Spleen (tissue), 11 donors: ENCODE data around the gene NPB. TPM values are rescaled to one million over a fixed set of nuclear protein-coding genes. Genes with fewer than 3 reads are reported as not detected.
"Not testable (repeated sequence)": the region's sequence is repeated elsewhere in the genome, so short reads cannot be mapped to it uniquely, and the experiment has no call there.

ENCODE experiments used
- DNase-seq: peaks from one replicate; pipeline ENCODE4 v3.0.0-alpha.2; 2020
- H3K27ac ChIP-seq, 8 donors: fragments of 200-600 bp; sonication (generic) in 7 of 8; 1 replicate in 4 of 8; 2 replicates in 4 of 8; pipeline versions ENCODE4 v1.5.0 to v1.8.0; 2016 to 2021; ENCODE audit warnings: inconsistent platforms in 4 of 8, mild to moderate bottlenecking in 4 of 8, moderate library complexity in 1 of 8
- H3K27me3 ChIP-seq, 7 donors: fragments of 200-600 bp; sonication (generic) in 6 of 7; replicated peaks in 1 of 7; 1 replicate in 4 of 7; 2 replicates in 3 of 7; pipeline versions ENCODE4 v1.5.0 to v1.8.0; 2016 to 2021; ENCODE audit warnings: inconsistent platforms in 3 of 7, mild to moderate bottlenecking in 1 of 7
- H3K36me3 ChIP-seq, 6 donors: fragments of 200-600 bp; sonication (generic) in 5 of 6; 1 replicate in 4 of 6; 2 replicates in 2 of 6; pipeline versions ENCODE4 v1.5.0 to v1.8.0; 2016 to 2021; ENCODE audit warnings: inconsistent platforms in 2 of 6
- H3K4me1 ChIP-seq, 6 donors: fragments of 200-600 bp; sonication (generic) in 5 of 6; 1 replicate in 3 of 6; 2 replicates in 3 of 6; pipeline versions ENCODE4 v1.5.0 to v1.8.0; 2016 to 2021; ENCODE audit warnings: inconsistent platforms in 3 of 6
- H3K4me3 ChIP-seq, 8 donors: fragments of 200-600 bp; sonication (generic) in 7 of 8; 1 replicate in 4 of 8; 2 replicates in 4 of 8; pipeline versions ENCODE4 v1.5.0 to v1.8.0; 2016 to 2021; ENCODE audit warnings: inconsistent platforms in 4 of 8, mild to moderate bottlenecking in 4 of 8, moderate library complexity in 2 of 8
- H3K9me3 ChIP-seq, 8 donors: fragments of 200-600 bp; sonication (generic) in 7 of 8; 1 replicate in 4 of 8; 2 replicates in 4 of 8; pipeline versions ENCODE4 v1.5.0 to v1.8.0; 2016 to 2021; ENCODE audit warnings: inconsistent platforms in 4 of 8
- POLR2A ChIP-seq, 3 donors: fragments of 450-650 bp; IDR thresholded peaks; one replicate each; pipeline ENCODE4 v1.5.1; 2017; ENCODE audit warnings: antibody characterized with exemption in 3 of 3, mild to moderate bottlenecking in 1 of 3
- POLR2AphosphoS5 ChIP-seq, 3 donors: sonication (generic); formaldehyde crosslinking; IDR thresholded peaks; one replicate each; pipeline ENCODE4 v1.5.1; 2017; ENCODE audit warnings: antibody characterized with exemption in 3 of 3
- WGBS, 5 donors: extraction: QIAGEN DNeasy Blood & Tissue Kit in 3 of 5; methylation state at CpG; one replicate each; pipeline versions ENCODE4 v1.1.5 to v1.1.7; 2013 to 2018; 5-methylcytosine and 5-hydroxymethylcytosine counted together
- intact Hi-C: fragments of 100-400 bp; cut with DNase I; formaldehyde crosslinking; loops from one replicate; pipeline ENCODE4 v1.15.0; 2023; ENCODE audit warnings: low total_unique reads
- polyA plus RNA-seq, 3 donors: library from polyadenylated mRNA; stranded (reverse); fragments of 200-250 nt; gene quantifications; one replicate each; pipeline ENCODE4 v1.2.1, GENCODE V29; 2013
- total RNA-seq, 7 donors: library from RNA; depleted of rRNA in 3 of 7; stranded (reverse); fragments of >200 nt in 3 of 7; fragmentation: NEBNext Ultra II Directional in 4 of 7; extraction: Animal tissue kit (Norgen Biotek cat#: 25700) in 4 of 7; gene quantifications; one replicate each; pipeline versions ENCODE4 v1.1.0 to v1.2.1, GENCODE V29; 2016 to 2021
- TF ChIP-seq, protein P1 (sequence below), 11 experiments: fragments of 200-600 bp in 7 of 11; fragments of 450-650 bp in 4 of 11; sonication (generic) in 4 of 11; IDR thresholded peaks in 8 of 11; conservative IDR thresholded peaks in 3 of 11; 1 replicate in 7 of 11; 2 replicates in 4 of 11; pipeline versions ENCODE4 v1.4.0 to v1.8.0; 2016 to 2021; ENCODE audit warnings: antibody characterized with exemption in 11 of 11, inconsistent platforms in 4 of 11, mild to moderate bottlenecking in 1 of 11
- donor health status: healthy with polysubstance abuse.
- donor health status: DM: no; HTN: no; CAD: no; lungs with moderate emphysema.
- donor health status: DM: no; HTN: no; CAD: no.
- donor health status: Bipolar disorder and iron deficiency.
- donor health status: healthy.
- donor health status: DM: no; HTN: no; CAD: no.
- donor health status: DM: yes; HTN: yes; CAD: no.

The NPB gene
- total and polyA plus RNA-seq, 10 donors: 0.23 to 4.8 (median 1.5) TPM; not detected in 1

DNA sequence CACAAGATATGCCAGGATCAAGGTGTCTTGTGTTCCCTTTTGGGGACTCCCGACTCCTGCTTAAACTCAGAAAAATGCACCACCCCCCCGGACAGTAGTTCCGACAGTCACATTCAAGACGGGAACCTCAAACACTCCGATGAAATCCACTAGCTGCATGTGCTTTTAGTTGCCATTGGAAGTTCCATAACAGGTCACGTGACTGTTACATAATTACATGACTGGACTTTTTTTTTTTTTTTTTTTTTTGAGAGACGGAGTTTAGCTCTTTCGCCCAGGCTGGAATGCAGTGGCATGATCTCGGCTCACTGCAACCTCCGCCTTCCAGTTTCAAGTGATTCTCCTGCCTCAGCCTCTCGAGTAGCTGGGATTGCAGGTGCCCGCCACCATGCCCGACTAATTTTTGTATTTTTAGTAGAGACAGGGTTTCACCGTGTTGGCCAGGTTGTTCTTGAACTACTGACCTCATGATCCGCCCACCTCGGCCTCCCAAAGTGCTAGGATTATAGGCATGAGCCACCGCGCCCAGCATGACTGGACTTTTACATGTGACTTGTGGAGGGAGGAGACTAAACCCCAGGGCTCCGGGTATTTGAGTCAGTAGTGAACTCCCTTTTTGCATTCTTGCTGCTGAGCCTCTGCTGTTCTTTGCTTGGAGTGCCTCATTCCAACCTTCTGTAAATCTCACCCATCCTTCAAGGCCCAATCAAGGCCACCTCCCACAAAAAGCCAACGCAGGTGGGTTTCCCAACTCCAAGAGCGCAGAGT is 14.4 kb downstream of the NPB start:
- Histone ChIP-seq H3K4me3 (peak overlapping the region in 6 of 8 donors; percentile 70 to 99 (median 95)), H3K9me3 (no peaks in the 10 kb centered on the region), H3K36me3 (peaks cover 2 to 72% (median 49%) of the 10 kb centered on the region in 6 donors), H3K4me1 (peaks cover 18 to 75% (median 49%) of the 10 kb centered on the region in 6 donors), H3K27me3 (no peaks in the 10 kb centered on the region), H3K27ac (no peak overlapping the region)
- TF ChIP-seq POLR2A (IDR thresholded peaks at IDR 0.05) (no peak), POLR2AphosphoS5 (IDR thresholded peaks at IDR 0.05) (no peak)
- TF ChIP-seq, protein P1, sequence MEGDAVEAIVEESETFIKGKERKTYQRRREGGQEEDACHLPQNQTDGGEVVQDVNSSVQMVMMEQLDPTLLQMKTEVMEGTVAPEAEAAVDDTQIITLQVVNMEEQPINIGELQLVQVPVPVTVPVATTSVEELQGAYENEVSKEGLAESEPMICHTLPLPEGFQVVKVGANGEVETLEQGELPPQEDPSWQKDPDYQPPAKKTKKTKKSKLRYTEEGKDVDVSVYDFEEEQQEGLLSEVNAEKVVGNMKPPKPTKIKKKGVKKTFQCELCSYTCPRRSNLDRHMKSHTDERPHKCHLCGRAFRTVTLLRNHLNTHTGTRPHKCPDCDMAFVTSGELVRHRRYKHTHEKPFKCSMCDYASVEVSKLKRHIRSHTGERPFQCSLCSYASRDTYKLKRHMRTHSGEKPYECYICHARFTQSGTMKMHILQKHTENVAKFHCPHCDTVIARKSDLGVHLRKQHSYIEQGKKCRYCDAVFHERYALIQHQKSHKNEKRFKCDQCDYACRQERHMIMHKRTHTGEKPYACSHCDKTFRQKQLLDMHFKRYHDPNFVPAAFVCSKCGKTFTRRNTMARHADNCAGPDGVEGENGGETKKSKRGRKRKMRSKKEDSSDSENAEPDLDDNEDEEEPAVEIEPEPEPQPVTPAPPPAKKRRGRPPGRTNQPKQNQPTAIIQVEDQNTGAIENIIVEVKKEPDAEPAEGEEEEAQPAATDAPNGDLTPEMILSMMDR (IDR thresholded peaks at IDR 0.05 in 8 of 11, conservative IDR thresholded peaks at IDR 0.05 in 3 of 11): no peak
- 75 to 85% (median 77%) methylated on average over 21 of the region's 21 CpGs for WGBS, 5 donors
- DNase-seq: no peak
- intact Hi-C loops: no loop called here

DNA sequence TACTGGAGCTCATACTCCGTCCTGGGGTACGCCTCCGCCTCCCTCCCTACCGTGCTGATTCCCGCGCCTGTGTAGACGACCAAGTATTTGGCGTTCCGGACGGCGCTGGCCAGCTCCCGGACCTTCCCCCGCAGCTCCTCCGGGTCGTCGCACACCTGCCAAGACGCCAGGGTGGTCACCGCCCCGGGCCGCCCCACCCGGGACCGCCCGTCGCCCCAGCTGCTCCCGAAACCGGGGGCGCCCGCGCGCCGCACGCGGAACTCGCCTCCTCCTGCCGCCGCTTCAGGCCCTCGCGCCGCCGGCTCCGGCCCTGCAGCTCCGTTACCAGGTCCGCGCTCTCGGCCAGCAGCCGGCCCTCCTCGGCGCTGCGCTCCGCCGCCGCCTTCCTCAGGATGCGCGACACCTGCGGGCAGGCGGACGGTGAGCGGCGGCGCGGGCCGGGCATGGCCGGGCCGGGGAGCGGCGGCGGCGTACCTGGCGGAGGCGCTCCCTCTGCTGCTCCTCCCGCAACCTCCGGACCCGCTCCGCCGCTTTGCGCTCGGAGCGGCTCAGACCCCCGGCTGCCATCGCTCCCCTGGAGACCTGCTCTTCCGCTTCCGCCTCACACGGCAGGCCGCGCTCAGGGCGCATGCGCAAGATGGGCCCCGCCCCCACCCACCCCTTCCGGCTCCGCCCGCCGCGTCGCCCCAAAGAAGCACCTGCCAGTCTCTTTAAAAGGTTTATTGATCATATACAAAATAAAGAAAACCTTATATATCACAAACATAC is 15.7 kb downstream of the NPB start, which contains the start of gene SIRT7:
TSS of gene SIRT7 (minus strand) at position 612 of the 768 bp plus-strand sequence. CDS start at position 567, 45 bp downstream.
- 0 to 1% (median 1%) methylated on average over 24 to 94 of the region's 94 CpGs for WGBS, 5 donors
- intact Hi-C loops: no loop called here

DNA sequence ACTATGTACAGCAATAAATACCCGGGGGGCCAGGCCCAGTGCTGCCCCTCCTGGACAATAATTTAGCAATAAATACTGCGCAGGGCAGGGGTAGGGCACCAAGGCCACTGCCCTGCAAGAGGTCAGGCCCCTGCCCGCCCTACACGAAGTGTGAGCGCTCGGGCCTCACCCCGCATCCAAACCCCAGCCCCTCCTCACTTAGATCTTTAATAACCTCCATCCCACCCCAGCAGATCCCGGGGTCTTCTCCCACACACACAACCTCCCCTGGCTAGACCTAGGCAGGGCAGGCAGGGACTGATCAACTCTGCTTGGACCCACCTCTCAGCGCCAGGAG is 16.3 kb downstream of the NPB start:
- Histone ChIP-seq H3K4me3 (peak overlapping the region in 7 of 8 donors; percentile 70 to 99 (median 95)), H3K36me3 (peaks cover 2 to 69% (median 45%) of the 10 kb centered on the region in 6 donors), H3K27ac (peak overlapping the region; percentile 61 to 98 (median 84)), H3K4me1 (peaks cover 15 to 81% (median 58%) of the 10 kb centered on the region in 6 donors)
- DNase-seq, H3K27me3 ChIP-seq, H3K9me3 ChIP-seq, intact Hi-C loops: not testable (repeated sequence)
- WGBS, 5 donors: 30 to 52% (median 38%) methylated on average over 9 of the region's 9 CpGs

More for the DNA sequence above, 15.7 kb downstream of the NPB start, which contains the start of gene SIRT7:
- Histone ChIP-seq H3K27me3 (no peaks in the 10 kb centered on the region), H3K4me1 (peaks cover 14 to 76% (median 53%) of the 10 kb centered on the region in 6 donors), H3K4me3 (peak within 1 kb of the TSS; percentile 70 to 99 (median 95)), H3K36me3 (peaks cover 2 to 71% (median 49%) of the 10 kb centered on the region in 6 donors), H3K27ac (peak within 1 kb of the TSS; percentile 61 to 98 (median 84)), H3K9me3 (no peaks in the 10 kb centered on the region)
- peak; percentile 94 to 96 (median 95) for TF ChIP-seq POLR2AphosphoS5 (IDR thresholded peaks at IDR 0.05)
- peak in 1 of 3 donors; percentile 78 for TF ChIP-seq POLR2A (IDR thresholded peaks at IDR 0.05)
- TF ChIP-seq, protein P1 (IDR thresholded peaks at IDR 0.05 in 8 of 11, conservative IDR thresholded peaks at IDR 0.05 in 3 of 11): peak in 2 of 11 experiments; percentile 14 to 19
- DNase-seq: peak; percentile 94

DNA sequence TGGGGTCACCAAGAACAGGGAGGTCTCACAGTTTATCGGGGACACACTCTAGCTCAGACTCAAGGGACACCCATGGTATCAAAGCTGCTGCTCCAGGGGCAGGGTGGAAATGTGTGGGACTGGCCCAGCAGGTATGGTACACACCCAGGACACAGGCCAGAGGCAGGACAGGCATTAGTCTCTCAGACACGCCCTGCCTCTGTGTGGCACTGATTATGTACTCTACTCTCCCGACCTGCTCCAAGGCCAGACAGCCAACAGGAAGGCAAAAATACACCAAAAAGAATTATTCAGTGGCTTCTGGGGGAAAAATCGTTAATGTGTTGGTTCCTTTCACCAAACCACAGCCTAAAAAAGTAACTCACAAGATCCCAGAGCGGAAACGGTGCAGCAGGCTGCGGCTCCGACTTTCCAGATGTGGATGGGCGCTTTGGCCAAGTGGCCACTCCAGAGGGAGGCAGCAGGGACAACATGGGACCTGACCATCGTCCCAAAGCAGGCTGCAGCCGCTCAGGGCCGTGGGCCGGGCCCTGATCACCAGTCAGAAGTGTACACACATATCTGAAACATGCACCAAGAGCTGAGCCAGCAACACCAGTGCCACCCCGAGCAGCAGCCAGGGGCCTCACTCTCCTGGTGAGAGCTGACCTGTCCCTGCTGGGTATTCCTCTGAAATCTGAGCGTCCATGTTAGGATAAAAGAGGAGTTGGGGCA is 17.0 kb downstream of the NPB start:
- intact Hi-C loops: no loop called here
- WGBS, 5 donors: 60 to 79% (median 61%) methylated on average over 14 to 15 of the region's 15 CpGs
- Histone ChIP-seq H3K9me3 (no peaks in the 10 kb centered on the region), H3K4me1 (peaks cover 22 to 88% (median 65%) of the 10 kb centered on the region in 6 donors), H3K4me3 (peak overlapping the region in 1 of 8 donors; percentile 99), H3K27me3 (no peaks in the 10 kb centered on the region), H3K36me3 (peaks cover 2 to 62% (median 38%) of the 10 kb centered on the region in 6 donors), H3K27ac (peak overlapping the region in 3 of 8 donors; percentile 91 to 98 (median 92))
- DNase-seq: no peak
- no peak for TF ChIP-seq POLR2A (IDR thresholded peaks at IDR 0.05)
- TF ChIP-seq, protein P1 (IDR thresholded peaks at IDR 0.05 in 8 of 11, conservative IDR thresholded peaks at IDR 0.05 in 3 of 11): no peak
- TF ChIP-seq POLR2AphosphoS5 (IDR thresholded peaks at IDR 0.05): no peak
